ENCODE results near the gene U2AF1L4. TPM values are rescaled to one million over a fixed set of nuclear protein-coding genes. Genes with fewer than 3 reads are reported as not detected.

U2AF1L4 gene
- total RNA-seq, 4 donors from 2014 or later = 5.1 to 22.9 (median 13.4) TPM

DNA sequence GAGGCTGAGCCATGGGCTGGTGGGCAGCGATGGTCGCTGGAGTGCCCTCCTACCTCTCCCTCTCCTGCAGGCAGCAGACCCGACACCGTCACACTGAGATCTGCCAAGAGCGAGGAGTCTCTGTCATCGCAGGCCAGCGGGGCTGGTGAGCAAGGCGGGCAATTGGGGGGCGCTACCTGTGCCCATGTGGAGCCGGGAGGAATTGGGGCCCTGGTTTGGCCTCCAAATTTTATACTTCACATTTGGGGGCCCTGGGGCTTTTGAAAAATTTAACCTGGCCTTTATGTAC, 40.1 kb upstream of the U2AF1L4 start:
- in situ Hi-C loops (cut with MboI; ENCODE audit: low sequenced_read_pairs in 4 of 4) (no loop called here), intact Hi-C loops (cut with DNase I; ENCODE audit: low total_unique reads) (no loop called here)
- no peaks in the 10 kb centered on the region for H3K9me3 ChIP-seq
- peaks cover 0 to 11% of the 10 kb centered on the region in 2 donors for H3K36me3 ChIP-seq
- ATAC-seq (no peak), DNase-seq (no peak)
- no peak overlapping the region for H3K27ac ChIP-seq
- no peak overlapping the region for H3K4me3 ChIP-seq
- no peaks in the 10 kb centered on the region for H3K27me3 ChIP-seq
- H3K4me1 ChIP-seq = no peaks in the 10 kb centered on the region
- no peak for TF ChIP-seq POLR2A (IDR thresholded peaks at IDR 0.05)

DNA sequence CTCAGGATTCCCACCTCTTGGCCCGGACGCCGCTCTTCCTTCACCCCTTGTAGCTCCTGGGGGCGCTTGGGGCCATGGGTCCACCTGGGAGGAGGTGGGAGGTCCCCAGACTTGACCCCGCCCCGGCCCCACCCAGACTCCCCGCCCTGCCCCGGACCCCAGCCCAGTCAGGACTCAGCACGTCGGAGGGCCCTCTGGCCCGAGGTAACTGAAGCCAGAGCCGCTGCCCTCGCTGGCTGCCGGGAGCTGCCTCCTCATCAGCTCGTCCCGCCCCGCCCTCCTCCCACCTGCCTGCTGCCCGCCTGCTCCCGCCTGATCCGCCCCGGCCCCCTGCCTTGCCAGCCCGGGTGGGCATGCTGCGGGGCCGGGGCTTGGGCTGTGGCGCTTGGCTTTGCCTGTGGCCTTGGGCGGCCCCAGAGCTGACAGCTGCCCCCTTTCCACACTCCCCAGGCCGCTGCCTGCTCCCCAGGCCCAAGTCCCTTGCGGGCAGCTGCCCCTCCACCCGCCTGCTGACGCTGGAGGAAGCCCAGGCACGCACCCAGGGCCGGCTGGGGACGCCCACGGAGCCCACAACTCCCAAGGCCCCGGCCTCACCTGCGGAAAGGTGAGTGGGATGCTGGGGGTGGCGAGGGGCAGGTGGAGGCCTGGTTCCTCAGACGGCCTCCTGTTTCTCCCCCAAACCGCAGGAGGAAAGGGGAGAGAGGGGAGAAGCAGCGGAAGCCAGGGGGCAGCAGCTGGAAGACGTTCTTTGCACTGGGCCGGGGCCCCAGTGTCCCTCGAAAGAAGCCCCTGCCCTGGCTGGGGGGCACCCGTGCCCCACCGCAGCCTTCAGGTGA, 39.5 kb upstream of the U2AF1L4 start:
- no peaks in the 10 kb centered on the region for H3K4me1 ChIP-seq
- H3K27ac ChIP-seq = no peak overlapping the region
- intact Hi-C loops (cut with DNase I; ENCODE audit: low total_unique reads) = no loop called here
- H3K36me3 ChIP-seq = peaks cover 0 to 17% of the 10 kb centered on the region in 2 donors
- in situ Hi-C loops (cut with MboI; ENCODE audit: low sequenced_read_pairs in 4 of 4) = no loop called here
- no peaks in the 10 kb centered on the region for H3K27me3 ChIP-seq
- ATAC-seq (no peak), DNase-seq (no peak)
- H3K9me3 ChIP-seq = no peaks in the 10 kb centered on the region
- TF ChIP-seq POLR2A (IDR thresholded peaks at IDR 0.05) (no peak), CTCF (IDR thresholded peaks at IDR 0.05 in 4 of 5, conservative IDR thresholded peaks at IDR 0.05 in 1 of 5) (no peak)
- H3K4me3 ChIP-seq = no peak overlapping the region

GRCh38 chr19:35783469-35784434, 38.5 kb upstream of the U2AF1L4 start:
- TF ChIP-seq CTCF (IDR thresholded peaks at IDR 0.05 in 4 of 5, conservative IDR thresholded peaks at IDR 0.05 in 1 of 5) = no peak
- no peak for TF ChIP-seq POLR2A (IDR thresholded peaks at IDR 0.05)
- intact Hi-C loops (cut with DNase I; ENCODE audit: low total_unique reads) (no loop called here), in situ Hi-C loops (cut with MboI; ENCODE audit: low sequenced_read_pairs in 4 of 4) (no loop called here)
- Histone ChIP-seq H3K27me3 (no peaks in the 10 kb centered on the region), H3K4me3 (no peak overlapping the region), H3K27ac (no peak overlapping the region), H3K9me3 (no peaks in the 10 kb centered on the region), H3K4me1 (no peaks in the 10 kb centered on the region), H3K36me3 (peaks cover 0 to 17% of the 10 kb centered on the region in 2 donors)
- ATAC-seq (no peak), DNase-seq (no peak)

- Histone ChIP-seq H3K27me3 (no peaks in the 10 kb centered on the region), H3K27ac (no peak overlapping the region), H3K4me1 (no peaks in the 10 kb centered on the region), H3K4me3 (no peak overlapping the region), H3K36me3 (peaks cover 0 to 17% of the 10 kb centered on the region in 2 donors), H3K9me3 (no peaks in the 10 kb centered on the region)
- in situ Hi-C loops (cut with MboI; ENCODE audit: low sequenced_read_pairs in 4 of 4) = no loop called here
- ATAC-seq (no peak), DNase-seq (no peak)
- intact Hi-C loops (cut with DNase I; ENCODE audit: low total_unique reads) = no loop called here
- TF ChIP-seq POLR2A (IDR thresholded peaks at IDR 0.05) = no peak
- no peak for TF ChIP-seq CTCF (IDR thresholded peaks at IDR 0.05 in 4 of 5, conservative IDR thresholded peaks at IDR 0.05 in 1 of 5)
Observed at GRCh38 chr19:35782589-35782988, 37.4 kb upstream of the U2AF1L4 start.

DNA sequence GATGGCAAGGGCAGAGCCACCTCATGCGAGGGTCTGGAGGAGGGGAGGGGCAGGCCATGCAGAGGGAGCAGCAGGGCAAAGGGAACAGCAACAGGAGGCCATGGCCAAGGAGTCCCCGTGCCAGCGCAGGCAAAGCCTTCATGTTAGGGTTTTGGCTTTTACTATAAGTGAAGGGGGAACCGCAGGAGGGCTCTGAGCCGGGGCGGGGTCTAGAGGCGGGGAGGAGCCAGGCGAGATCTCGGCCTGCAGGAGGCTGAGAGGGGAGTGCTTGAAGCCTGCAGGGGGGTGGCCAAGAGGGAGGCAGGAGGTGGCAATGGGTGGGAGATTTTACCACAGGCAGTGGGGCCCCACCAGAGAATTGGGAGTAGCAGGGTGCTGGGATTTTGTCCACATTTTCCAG, 36.4 kb upstream of the U2AF1L4 start:
- Histone ChIP-seq H3K4me1 (no peaks in the 10 kb centered on the region), H3K27ac (no peak overlapping the region), H3K4me3 (no peak overlapping the region), H3K27me3 (no peaks in the 10 kb centered on the region), H3K36me3 (peaks cover 0 to 17% of the 10 kb centered on the region in 2 donors), H3K9me3 (no peaks in the 10 kb centered on the region)
- TF ChIP-seq POLR2A (IDR thresholded peaks at IDR 0.05) (no peak), CTCF (IDR thresholded peaks at IDR 0.05 in 4 of 5, conservative IDR thresholded peaks at IDR 0.05 in 1 of 5) (no peak)
- DNase-seq (no peak), ATAC-seq (no peak)
- intact Hi-C loops (cut with DNase I; ENCODE audit: low total_unique reads) (no loop called here), in situ Hi-C loops (cut with MboI; ENCODE audit: low sequenced_read_pairs in 4 of 4) (no loop called here)
